ENCODE results near the gene AP2M1.

DNA sequence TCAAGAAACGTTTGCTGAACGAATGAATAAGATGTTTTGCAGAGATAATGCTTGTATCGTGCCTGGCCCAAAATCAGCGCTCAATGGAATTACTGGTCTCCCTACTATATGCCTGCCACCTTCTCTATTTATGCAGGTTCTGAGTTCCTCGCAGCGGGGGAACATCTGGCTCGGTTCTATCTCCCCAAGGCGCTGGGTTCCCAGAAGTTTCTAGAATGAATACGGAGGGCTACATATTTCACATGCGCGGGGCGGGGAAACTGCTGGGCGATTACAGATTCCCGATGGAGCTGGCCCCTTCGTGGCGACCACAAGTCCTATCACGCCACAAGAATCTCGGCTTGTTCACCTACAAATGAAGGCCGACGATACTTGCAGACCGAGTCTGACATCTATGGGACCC, 39.9 kb upstream of the AP2M1 start:
- TF ChIP-seq, protein P1, sequence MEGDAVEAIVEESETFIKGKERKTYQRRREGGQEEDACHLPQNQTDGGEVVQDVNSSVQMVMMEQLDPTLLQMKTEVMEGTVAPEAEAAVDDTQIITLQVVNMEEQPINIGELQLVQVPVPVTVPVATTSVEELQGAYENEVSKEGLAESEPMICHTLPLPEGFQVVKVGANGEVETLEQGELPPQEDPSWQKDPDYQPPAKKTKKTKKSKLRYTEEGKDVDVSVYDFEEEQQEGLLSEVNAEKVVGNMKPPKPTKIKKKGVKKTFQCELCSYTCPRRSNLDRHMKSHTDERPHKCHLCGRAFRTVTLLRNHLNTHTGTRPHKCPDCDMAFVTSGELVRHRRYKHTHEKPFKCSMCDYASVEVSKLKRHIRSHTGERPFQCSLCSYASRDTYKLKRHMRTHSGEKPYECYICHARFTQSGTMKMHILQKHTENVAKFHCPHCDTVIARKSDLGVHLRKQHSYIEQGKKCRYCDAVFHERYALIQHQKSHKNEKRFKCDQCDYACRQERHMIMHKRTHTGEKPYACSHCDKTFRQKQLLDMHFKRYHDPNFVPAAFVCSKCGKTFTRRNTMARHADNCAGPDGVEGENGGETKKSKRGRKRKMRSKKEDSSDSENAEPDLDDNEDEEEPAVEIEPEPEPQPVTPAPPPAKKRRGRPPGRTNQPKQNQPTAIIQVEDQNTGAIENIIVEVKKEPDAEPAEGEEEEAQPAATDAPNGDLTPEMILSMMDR (CRISPR knock-in tag; IDR thresholded peaks at IDR 0.05) = no peak
- TF ChIP-seq ZSCAN12 (CRISPR knock-in tag; IDR thresholded peaks at IDR 0.05) (no peak), ZFP36 (IDR thresholded peaks at IDR 0.05; ENCODE audit: borderline replicate concordance, low read depth, low read length, partially characterized antibody) (no peak), RBM22 (optimal IDR thresholded peaks at IDR 0.05; ENCODE audit: low read length) (no peak), ZNF776 (CRISPR knock-in tag; IDR thresholded peaks at IDR 0.05) (no peak), TARDBP (CRISPR knock-in tag; IDR thresholded peaks at IDR 0.05) (no peak)
